Liver (tissue), 3 donors: ENCODE results near the gene RAD51B.
"Not testable (repeated sequence)": the region's sequence is repeated elsewhere in the genome, so short reads cannot be mapped to it uniquely, and the experiment has no call there.

ENCODE experiments used
- EGR1 ChIP-seq, 2 donors: IDR thresholded peaks; 2 replicates each; pipeline ENCODE4 v1.6.1; 2016 to 2018; ENCODE audit warnings: antibody characterized with exemption in 2 of 2, low read depth in 2 of 2
- GABPA ChIP-seq, 2 donors: IDR thresholded peaks in 1 of 2; conservative IDR thresholded peaks in 1 of 2; 2 replicates each; pipeline ENCODE4 v1.6.1; 2016; ENCODE audit warnings: antibody characterized with exemption in 2 of 2, mild to moderate bottlenecking in 1 of 2, moderate library complexity in 1 of 2
- JUND ChIP-seq, 2 donors: IDR thresholded peaks; 2 replicates each; pipeline ENCODE4 v1.6.1; 2016; ENCODE audit warnings: antibody characterized with exemption in 2 of 2
- RAD21 ChIP-seq, 2 donors: IDR thresholded peaks; 2 replicates each; pipeline ENCODE4 v1.6.1; 2016; ENCODE audit warnings: antibody characterized with exemption in 2 of 2, mild to moderate bottlenecking in 2 of 2
- SP1 ChIP-seq: IDR thresholded peaks from 2 replicates; pipeline ENCODE4 v1.6.1; 2018; ENCODE audit warnings: antibody characterized with exemption, mild to moderate bottlenecking
- TAF1 ChIP-seq: conservative IDR thresholded peaks from 2 replicates; pipeline ENCODE4 v1.6.1; 2016; ENCODE audit warnings: antibody characterized with exemption, mild to moderate bottlenecking
- YY1 ChIP-seq: IDR thresholded peaks from 2 replicates; pipeline ENCODE4 v1.6.1; 2016; ENCODE audit warnings: antibody characterized with exemption, mild to moderate bottlenecking
- TF ChIP-seq, protein P1 (sequence below): fragments of 150-350 bp; IDR thresholded peaks from 2 replicates; pipeline ENCODE4 v1.5.1; 2017; ENCODE audit warnings: improper control_type of control experiment, low read depth, low read length; ENCODE audit not compliant: missing input control
- TF ChIP-seq, protein P2 (sequence below): IDR thresholded peaks from 2 replicates; pipeline ENCODE4 v1.6.1; 2016; ENCODE audit warnings: antibody characterized with exemption, mild to moderate bottlenecking
- TF ChIP-seq, protein P3 (sequence below): IDR thresholded peaks from 2 replicates; pipeline ENCODE4 v1.6.1; 2016; ENCODE audit warnings: antibody characterized with exemption
- donor health status: healthy.
- donor health status: healthy.

DNA sequence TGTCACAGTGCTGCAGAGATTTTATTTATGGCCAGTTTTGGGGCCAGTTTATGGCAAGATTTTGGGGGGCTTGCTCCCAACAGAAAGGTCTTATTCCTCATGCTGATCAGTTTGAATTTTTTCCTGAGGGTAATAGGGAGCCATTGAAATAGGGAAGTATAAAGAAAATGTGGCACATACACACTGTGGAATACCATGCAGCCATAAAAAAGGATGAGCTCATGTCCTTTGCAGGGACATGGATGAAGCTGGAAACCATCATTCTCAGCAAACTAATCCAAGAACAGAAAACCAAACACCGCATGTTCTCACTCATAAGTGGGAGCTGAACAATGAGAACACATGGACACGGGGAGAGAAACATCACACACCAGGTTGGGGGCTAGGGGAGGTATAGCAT lies 483.4 kb downstream of the RAD51B start:
- TF ChIP-seq, protein P1, sequence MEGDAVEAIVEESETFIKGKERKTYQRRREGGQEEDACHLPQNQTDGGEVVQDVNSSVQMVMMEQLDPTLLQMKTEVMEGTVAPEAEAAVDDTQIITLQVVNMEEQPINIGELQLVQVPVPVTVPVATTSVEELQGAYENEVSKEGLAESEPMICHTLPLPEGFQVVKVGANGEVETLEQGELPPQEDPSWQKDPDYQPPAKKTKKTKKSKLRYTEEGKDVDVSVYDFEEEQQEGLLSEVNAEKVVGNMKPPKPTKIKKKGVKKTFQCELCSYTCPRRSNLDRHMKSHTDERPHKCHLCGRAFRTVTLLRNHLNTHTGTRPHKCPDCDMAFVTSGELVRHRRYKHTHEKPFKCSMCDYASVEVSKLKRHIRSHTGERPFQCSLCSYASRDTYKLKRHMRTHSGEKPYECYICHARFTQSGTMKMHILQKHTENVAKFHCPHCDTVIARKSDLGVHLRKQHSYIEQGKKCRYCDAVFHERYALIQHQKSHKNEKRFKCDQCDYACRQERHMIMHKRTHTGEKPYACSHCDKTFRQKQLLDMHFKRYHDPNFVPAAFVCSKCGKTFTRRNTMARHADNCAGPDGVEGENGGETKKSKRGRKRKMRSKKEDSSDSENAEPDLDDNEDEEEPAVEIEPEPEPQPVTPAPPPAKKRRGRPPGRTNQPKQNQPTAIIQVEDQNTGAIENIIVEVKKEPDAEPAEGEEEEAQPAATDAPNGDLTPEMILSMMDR, result not testable (repeated sequence)
- not testable (repeated sequence) for TF ChIP-seq EGR1 (IDR thresholded peaks at IDR 0.05; ENCODE audit: low read depth in 2 of 2); RAD21 (IDR thresholded peaks at IDR 0.05); YY1; TAF1; SP1; JUND (IDR thresholded peaks at IDR 0.05); GABPA (IDR thresholded peaks at IDR 0.05 in 1 of 2, conservative IDR thresholded peaks at IDR 0.05 in 1 of 2)
- TF ChIP-seq, protein P2, sequence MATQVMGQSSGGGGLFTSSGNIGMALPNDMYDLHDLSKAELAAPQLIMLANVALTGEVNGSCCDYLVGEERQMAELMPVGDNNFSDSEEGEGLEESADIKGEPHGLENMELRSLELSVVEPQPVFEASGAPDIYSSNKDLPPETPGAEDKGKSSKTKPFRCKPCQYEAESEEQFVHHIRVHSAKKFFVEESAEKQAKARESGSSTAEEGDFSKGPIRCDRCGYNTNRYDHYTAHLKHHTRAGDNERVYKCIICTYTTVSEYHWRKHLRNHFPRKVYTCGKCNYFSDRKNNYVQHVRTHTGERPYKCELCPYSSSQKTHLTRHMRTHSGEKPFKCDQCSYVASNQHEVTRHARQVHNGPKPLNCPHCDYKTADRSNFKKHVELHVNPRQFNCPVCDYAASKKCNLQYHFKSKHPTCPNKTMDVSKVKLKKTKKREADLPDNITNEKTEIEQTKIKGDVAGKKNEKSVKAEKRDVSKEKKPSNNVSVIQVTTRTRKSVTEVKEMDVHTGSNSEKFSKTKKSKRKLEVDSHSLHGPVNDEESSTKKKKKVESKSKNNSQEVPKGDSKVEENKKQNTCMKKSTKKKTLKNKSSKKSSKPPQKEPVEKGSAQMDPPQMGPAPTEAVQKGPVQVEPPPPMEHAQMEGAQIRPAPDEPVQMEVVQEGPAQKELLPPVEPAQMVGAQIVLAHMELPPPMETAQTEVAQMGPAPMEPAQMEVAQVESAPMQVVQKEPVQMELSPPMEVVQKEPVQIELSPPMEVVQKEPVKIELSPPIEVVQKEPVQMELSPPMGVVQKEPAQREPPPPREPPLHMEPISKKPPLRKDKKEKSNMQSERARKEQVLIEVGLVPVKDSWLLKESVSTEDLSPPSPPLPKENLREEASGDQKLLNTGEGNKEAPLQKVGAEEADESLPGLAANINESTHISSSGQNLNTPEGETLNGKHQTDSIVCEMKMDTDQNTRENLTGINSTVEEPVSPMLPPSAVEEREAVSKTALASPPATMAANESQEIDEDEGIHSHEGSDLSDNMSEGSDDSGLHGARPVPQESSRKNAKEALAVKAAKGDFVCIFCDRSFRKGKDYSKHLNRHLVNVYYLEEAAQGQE, result not testable (repeated sequence)
- TF ChIP-seq, protein P3, sequence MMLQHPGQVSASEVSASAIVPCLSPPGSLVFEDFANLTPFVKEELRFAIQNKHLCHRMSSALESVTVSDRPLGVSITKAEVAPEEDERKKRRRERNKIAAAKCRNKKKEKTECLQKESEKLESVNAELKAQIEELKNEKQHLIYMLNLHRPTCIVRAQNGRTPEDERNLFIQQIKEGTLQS, result not testable (repeated sequence)
